T-helper 1 cell treated with Interleukin-12 subunit alpha and Interleukin-12 subunit beta and Interleukin-4 antibody, amounts not matched to agents 30 μg/mL and 1 μg/mL, for 36 hours (primary cell): ENCODE results near the gene LIPG.

Experiments
- H3K27ac Mint-ChIP-seq: one replicate; pipeline ENCODE4 v1.8.0; 2021; ENCODE audit warnings: mild to moderate bottlenecking, mixed read lengths
- H3K27me3 Mint-ChIP-seq: one replicate; pipeline ENCODE4 v1.8.0; 2021; ENCODE audit warnings: low read depth, mixed read lengths
- H3K36me3 Mint-ChIP-seq: one replicate; pipeline ENCODE4 v1.8.0; 2021; ENCODE audit warnings: low read depth, mixed read lengths
- H3K4me1 Mint-ChIP-seq: one replicate; pipeline ENCODE4 v1.8.0; 2021; ENCODE audit warnings: low read depth, mixed read lengths
- H3K4me3 Mint-ChIP-seq: one replicate; pipeline ENCODE4 v1.8.0; 2021; ENCODE audit warnings: mild to moderate bottlenecking, moderate library complexity, mixed read lengths
- H3K9me3 Mint-ChIP-seq: one replicate; pipeline ENCODE4 v1.8.0; 2021; ENCODE audit warnings: mixed read lengths

The LIPG gene

DNA sequence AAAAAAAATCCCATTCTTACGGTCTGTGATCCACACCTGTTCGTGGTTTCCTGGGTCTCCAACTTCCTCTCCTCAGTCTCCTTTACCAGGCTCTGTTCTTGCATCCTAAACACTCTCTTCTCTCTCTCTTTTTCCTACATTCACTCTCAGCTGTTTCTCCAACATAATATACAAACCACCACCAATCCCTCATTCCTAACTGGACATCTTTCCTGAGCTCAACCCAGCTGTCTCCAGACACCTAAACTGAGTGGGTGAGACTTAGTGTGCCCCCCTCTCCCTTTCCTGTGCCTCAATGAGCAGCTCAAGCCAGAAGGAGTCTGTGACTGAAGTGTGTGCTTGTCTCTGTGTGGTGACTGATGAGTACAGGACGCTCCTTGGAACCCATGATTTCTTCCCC is 59.4 kb downstream of the LIPG start:
- Mint-ChIP-seq H3K9me3 (no peaks in the 10 kb centered on the region), H3K4me3 (no peak overlapping the region), H3K27me3 (peaks cover 20% of the 10 kb centered on the region), H3K36me3 (no peaks in the 10 kb centered on the region), H3K27ac (no peak overlapping the region), H3K4me1 (no peaks in the 10 kb centered on the region)

DNA sequence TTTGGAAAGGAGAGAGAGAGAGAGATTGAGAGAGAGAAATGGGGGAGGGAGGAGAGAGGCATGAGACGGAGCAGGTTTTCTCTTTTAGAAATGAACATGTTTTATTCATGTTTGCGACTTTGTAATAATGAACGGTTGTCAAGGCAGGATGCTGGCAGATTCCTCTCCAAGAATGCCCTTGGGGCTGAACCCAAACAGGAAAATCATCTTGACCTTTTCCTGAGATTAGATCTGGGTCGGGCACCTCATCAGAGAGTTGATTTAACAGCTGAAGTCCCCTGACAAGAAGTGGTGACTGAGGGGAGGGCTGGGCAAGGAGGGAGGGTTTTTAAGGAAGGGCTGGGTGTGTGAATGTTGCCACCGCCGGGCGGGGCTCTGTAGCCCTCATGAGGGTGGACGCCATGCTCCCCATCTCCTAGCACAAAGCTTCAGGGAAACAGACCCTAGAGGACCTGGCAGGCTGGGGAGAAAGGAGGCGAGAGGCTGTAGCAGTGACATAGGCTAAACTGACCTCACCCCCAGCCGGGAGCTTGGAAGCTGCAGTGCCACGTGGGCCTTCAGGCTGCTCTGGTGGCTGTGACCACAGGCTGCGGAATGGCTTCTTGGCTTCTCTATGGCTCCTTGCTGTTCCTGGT is 60.0 kb downstream of the LIPG start:
- Mint-ChIP-seq H3K4me3 (no peak overlapping the region), H3K9me3 (no peaks in the 10 kb centered on the region), H3K4me1 (no peaks in the 10 kb centered on the region), H3K36me3 (no peaks in the 10 kb centered on the region), H3K27me3 (peaks cover 20% of the 10 kb centered on the region), H3K27ac (no peak overlapping the region)

DNA sequence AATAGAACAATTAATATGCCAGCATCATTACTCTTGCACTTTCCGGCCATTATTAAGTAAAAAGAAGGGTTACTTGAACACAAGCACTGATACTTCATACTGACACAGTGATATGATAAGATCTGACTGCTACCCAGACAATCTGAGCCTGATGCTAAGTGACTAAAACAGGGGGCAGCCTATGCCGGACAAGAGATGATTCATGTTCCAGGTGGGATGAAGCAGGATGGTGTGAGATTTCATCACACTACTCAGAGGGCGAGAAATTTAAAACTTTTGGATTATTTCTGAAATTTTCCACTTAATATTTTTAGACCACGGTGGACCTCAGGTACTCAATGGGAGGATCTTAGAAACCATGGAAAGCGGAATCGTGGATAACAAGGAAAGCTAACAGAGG is 61.7 kb downstream of the LIPG start:
- H3K9me3 Mint-ChIP-seq = no peaks in the 10 kb centered on the region
- peaks cover 20% of the 10 kb centered on the region for H3K27me3 Mint-ChIP-seq
- H3K27ac Mint-ChIP-seq = no peak overlapping the region
- no peaks in the 10 kb centered on the region for H3K4me1 Mint-ChIP-seq
- no peaks in the 10 kb centered on the region for H3K36me3 Mint-ChIP-seq
- no peak overlapping the region for H3K4me3 Mint-ChIP-seq

DNA sequence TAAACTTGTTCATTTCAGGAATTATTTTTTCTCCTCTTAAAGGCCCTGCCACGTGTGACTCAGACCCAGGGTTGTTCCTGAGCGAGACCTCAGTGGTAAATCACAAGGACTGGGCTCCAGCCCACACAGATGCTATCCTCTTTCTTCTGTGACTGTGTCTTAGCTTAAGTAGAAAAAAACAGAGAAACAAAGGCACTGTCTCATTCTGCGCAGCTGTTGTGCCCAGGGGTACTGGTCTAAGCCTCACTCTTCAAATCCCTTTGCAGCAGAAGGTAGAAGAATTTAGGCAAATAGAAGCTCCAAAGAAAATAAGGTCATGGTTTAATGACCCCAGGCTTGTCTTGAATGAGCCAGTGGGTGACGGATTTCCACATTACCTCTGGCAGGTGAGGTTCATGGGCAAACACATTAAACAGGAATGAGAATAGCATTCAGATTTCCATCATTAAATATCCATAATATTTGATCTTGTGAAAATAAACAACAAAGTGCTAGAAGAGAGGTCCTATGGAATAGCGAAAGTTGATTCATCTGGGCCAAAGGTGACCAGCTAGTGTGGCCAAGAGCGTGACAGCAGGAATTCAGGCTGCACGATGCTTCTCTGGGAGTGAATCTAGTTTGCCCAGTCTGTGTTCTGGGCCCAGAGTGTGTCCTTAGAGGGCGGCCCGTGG is 63.3 kb downstream of the LIPG start:
- H3K9me3 Mint-ChIP-seq = no peaks in the 10 kb centered on the region
- H3K4me1 Mint-ChIP-seq = no peaks in the 10 kb centered on the region
- H3K4me3 Mint-ChIP-seq = no peak overlapping the region
- H3K27ac Mint-ChIP-seq = no peak overlapping the region
- H3K27me3 Mint-ChIP-seq = peaks cover 20% of the 10 kb centered on the region
- no peaks in the 10 kb centered on the region for H3K36me3 Mint-ChIP-seq

DNA sequence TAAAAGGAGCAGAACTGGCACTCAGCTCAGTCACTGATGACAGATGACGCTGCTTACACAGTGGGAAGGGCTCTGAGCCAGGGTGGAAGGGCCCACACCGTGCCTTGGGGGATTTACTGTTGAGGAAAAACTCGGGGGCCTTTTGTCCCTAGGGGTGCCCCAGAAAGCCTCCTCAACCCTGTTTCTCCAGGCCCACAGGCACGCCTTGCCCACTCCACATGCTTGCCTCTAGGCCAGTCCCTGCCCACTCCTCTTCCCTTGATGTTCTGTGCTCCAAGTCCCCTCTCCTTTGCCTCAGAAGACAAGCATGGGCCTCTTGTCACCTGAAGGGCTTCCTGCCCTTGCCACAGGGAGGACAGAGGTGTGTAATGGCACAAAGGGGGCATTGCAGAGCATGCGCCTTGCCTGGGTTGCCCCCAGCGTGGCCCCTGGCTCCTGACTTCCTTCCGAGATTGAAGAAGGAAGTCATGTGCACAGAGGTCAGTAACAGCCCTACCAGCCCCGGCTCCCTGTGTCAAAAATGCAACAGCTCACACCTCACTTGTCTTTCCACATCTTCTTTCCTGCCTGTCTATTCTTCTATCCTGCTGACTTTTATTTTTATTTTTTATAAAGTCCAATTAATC is 65.1 kb downstream of the LIPG start:
- no peak overlapping the region for H3K4me3 Mint-ChIP-seq
- H3K9me3 Mint-ChIP-seq = no peaks in the 10 kb centered on the region
- no peaks in the 10 kb centered on the region for H3K36me3 Mint-ChIP-seq
- no peaks in the 10 kb centered on the region for H3K4me1 Mint-ChIP-seq
- peaks cover 10% of the 10 kb centered on the region for H3K27me3 Mint-ChIP-seq
- no peak overlapping the region for H3K27ac Mint-ChIP-seq

DNA sequence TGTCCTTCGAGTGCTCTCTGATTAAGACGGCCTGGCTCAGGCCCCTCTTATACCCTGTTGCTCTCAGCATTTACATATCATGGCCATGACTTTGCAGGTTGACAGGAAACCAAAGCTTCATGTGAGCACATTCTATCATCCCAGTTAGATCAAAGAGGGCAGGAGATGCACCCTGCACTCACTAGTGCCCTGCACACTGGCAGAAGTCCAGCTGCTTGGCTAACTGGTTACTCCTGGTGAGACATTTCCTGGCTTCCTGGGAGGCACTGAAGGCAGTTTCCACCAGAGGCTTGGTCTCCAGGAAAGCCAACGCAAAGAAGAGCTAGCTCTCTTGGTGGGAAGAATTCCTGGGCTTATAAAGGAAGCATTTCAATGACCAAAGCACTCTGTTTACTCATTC is 66.3 kb downstream of the LIPG start:
- Mint-ChIP-seq H3K27ac (no peak overlapping the region), H3K9me3 (no peaks in the 10 kb centered on the region), H3K4me1 (no peaks in the 10 kb centered on the region), H3K36me3 (no peaks in the 10 kb centered on the region), H3K4me3 (no peak overlapping the region), H3K27me3 (peaks cover 4% of the 10 kb centered on the region)

DNA sequence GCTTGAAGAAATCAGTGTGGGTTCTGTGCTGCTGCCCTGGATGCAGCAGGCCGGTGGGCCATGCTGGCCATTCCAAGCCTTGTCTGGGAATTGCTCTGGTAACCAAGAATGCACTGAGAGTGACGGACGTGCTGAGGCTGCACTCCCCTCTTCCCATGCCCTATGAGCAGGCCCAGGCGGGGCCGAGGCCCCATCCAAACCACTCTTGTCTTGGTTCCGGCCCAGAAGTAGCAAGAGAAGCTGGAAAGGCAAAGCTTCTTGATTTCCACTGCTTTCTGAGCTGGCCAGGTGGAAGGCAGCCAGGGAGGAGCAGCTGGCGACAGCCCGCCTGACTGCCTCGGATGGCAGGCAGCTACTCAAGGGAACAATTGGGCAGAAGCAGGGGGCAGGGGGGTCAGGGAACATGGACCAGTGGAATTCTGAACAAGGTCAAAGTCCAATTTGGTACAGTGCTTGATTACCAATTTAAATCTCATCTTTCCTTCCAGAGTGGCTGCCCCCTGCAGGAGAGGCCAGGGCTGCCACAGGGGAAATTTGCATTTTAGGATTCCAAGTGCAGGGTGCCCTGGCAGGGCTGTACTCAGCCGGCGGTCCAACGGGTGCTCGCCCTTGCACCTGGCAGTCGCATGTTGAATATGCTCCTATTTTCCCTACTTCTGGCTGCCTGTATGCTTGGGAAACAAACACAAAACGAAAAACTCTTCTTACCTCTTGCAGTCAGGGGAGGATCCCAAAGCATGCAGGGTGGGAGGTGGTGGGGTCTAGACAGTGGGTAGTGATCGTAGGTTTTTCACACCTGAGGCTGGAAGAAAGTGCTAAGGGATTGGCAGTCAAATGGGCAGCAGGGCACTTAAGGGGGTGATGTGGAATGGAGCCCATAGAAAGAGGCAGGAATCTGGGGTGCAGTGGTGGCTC is 67.3 kb downstream of the LIPG start:
- Mint-ChIP-seq H3K9me3 (no peaks in the 10 kb centered on the region), H3K27me3 (peaks cover 4% of the 10 kb centered on the region), H3K4me1 (no peaks in the 10 kb centered on the region), H3K36me3 (no peaks in the 10 kb centered on the region), H3K4me3 (no peak overlapping the region), H3K27ac (no peak overlapping the region)

DNA sequence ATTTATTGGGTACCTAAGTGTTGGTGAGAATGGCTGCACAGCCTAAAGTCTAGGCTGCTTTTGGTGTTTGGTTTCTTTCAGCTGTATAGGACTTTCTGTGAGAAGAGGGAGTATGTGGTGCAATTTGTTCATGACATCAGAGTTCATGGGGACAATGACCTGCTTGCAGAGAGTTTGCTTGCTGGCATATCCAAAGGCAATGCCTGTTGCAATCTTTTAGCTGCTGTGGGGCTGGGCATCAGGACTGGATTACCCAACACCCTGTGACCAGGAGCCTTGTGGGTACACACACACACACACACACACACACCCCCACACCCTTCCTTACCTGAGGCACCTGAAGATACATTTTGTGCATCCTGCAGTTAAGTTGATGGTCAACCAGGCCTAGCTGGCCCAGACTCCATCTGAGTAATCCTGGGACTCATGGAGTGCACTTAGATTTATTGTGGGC is 68.4 kb downstream of the LIPG start:
- H3K4me3 Mint-ChIP-seq = no peak overlapping the region
- no peaks in the 10 kb centered on the region for H3K36me3 Mint-ChIP-seq
- no peak overlapping the region for H3K27ac Mint-ChIP-seq
- no peaks in the 10 kb centered on the region for H3K27me3 Mint-ChIP-seq
- no peaks in the 10 kb centered on the region for H3K9me3 Mint-ChIP-seq
- no peaks in the 10 kb centered on the region for H3K4me1 Mint-ChIP-seq

DNA sequence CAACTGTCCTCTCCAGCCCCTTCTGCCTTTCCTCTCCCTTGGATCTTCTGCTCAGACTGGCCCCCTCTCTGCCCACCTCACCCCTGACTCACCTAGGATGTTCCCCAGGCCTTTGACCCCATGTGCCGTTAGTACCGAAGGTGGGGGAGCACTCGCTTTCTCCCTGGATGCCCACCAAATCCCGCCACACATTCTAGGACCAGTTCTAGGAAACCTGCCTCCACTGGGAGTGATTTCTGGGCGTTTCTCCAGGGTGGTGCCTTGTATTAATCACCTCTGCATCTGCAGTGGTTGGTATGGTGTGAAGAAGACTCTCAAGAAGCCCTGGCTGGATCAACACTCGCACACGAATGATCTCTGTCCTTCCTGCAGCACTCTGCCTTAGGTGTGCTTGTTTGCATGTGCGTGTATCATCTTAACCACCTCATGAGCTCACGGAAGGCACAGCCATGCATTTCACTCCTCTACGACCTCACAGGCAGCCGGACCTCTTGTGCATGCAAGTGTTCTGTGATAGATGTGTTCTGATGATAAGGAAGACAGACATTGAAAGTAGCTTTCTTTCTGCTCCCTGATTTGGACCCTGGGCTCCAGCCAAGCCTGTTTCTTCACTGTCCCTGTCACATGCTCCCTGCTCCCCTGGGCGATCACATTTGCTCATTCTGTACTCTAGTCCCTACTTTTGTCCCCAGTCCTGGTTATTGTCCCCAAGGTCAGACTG is 69.4 kb downstream of the LIPG start:
- Mint-ChIP-seq H3K4me1 (no peaks in the 10 kb centered on the region), H3K4me3 (no peak overlapping the region), H3K9me3 (no peaks in the 10 kb centered on the region), H3K36me3 (no peaks in the 10 kb centered on the region), H3K27ac (no peak overlapping the region), H3K27me3 (no peaks in the 10 kb centered on the region)

DNA sequence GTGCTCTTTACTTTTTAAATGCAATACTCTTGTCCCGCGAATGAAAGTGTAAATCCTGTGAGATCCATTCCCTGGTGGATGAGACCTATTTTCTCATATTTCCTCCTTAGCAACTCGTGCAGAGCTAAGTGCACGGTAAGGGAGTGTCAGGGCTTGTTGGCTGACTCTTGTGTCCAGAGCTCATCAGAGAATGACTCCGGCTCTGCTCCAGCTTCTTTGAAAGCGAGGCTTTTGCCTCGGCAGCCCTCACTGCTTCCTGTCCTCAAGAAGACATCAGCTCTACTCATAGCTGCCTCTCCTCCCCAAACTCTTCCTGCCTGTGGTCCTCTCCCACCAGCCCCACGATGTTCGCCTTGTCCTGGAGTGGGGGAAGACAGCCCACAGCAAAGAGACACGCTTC is 70.7 kb downstream of the LIPG start:
- Mint-ChIP-seq H3K27ac (no peak overlapping the region), H3K27me3 (no peaks in the 10 kb centered on the region), H3K36me3 (no peaks in the 10 kb centered on the region), H3K4me1 (no peaks in the 10 kb centered on the region), H3K9me3 (no peaks in the 10 kb centered on the region), H3K4me3 (no peak overlapping the region)

DNA sequence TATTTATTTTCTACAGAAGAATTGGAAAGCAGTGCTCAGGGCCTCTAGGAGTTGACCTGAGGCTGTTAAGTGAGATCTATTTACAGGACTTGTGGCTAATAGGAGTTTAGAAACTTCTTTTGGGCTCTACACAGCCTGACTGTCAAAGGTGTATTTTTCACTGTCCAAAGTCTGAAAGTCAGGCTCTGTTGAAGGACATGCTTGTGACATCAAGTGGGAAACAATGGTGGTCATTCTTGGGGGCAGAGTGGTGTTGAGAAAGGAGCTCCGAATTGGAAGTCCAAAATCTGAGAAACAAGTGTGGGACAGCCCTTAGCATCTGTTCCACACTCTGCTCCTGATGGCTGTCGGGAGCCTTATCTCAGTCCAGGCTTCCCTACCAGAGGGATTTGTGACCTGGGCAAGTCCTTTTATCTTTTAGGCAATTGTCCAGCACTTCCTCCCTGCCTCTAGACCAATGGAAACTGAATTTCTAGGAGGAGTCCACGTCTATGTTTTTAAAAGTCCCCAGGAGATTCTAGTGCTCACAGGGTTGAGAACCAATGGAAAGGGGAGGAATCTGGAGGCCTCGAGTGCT is 76.4 kb downstream of the LIPG start:
- Mint-ChIP-seq H3K9me3 (no peaks in the 10 kb centered on the region), H3K27ac (no peak overlapping the region), H3K36me3 (no peaks in the 10 kb centered on the region), H3K4me3 (no peak overlapping the region), H3K4me1 (no peaks in the 10 kb centered on the region), H3K27me3 (no peaks in the 10 kb centered on the region)

DNA sequence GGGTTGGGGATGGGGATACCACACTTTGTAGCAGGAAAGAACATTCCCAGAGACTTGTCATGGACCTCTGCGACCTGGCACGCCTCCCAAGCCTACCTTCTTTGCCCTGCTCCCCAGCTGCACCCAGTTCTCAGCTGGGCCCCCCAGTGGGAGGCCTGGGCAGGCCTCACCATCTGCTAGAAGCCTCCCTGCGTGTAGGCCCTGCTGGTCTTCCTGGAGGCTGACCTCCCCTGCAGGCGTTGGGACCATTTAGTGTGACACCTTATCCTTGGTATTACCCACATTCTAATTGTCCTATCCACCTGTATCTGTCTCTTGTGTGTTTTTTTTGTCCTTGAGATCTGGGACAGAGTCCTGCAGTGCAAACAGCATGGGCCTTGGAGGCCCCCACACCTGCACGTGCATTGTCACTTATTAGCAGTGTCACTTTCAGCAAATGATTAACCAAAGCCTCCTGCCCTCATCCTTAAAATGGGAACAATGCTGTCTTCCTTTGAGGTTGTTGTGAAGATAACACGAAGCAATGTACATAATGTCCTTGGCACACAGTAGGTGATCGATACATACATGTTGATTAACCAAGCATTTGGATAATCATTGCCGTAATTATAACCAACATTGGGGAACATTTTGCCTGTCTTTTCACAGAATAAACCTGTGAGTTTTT is 77.2 kb downstream of the LIPG start:
- Mint-ChIP-seq H3K36me3 (no peaks in the 10 kb centered on the region), H3K9me3 (no peaks in the 10 kb centered on the region), H3K27ac (no peak overlapping the region), H3K4me3 (no peak overlapping the region), H3K27me3 (no peaks in the 10 kb centered on the region), H3K4me1 (no peaks in the 10 kb centered on the region)

DNA sequence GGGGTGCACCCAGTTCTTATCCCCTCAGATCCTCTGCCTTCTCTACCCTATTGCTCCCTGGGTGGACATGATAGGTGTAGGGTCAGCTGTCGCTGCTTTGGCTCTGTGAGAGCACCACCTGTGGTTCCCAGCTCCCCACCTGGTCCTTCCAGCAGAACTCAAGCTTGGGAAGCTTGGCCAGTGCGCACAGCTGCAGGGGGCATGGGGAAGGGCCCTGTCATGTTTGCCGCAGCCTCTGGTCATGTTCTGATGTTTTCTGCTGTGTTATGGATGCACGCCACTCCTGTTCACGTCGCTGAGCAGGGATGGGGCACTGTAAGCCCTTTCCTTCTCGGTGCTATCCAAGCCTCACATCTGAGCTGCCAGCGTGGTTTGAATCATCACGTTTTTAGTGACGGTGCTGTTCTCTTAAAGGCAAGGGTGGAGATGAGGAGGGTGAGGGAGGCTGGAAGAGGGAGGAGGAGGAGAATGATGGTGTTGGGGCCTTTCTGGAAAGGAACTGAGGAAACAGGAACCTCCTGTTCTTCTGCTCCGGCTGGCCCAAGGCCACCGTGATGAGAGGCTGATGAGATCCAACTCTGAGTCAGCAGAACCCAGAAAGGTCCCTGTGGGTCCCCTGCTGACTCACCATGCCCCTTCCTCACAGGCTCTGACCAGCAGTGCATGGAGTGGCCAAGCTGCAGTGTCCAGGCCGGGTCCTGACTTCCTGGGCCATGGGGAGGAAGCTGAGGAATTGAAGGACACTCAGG is 78.0 kb downstream of the LIPG start:
- H3K4me3 Mint-ChIP-seq = no peak overlapping the region

More for the DNA sequence above, 78.0 kb downstream of the LIPG start:
- Mint-ChIP-seq H3K4me1 (no peaks in the 10 kb centered on the region), H3K9me3 (no peaks in the 10 kb centered on the region), H3K27ac (no peak overlapping the region), H3K36me3 (no peaks in the 10 kb centered on the region), H3K27me3 (no peaks in the 10 kb centered on the region)
